Suprapubic skin (tissue), 4 donors: ENCODE measurements around the gene ZNF423.

Experiments
- CTCF ChIP-seq, 2 donors: fragments of 200-600 bp in 1 of 2; fragments of 450-650 bp in 1 of 2; sonication (generic) in 1 of 2; IDR thresholded peaks; one replicate each; pipeline ENCODE4 v1.5.1; 2016 to 2019; ENCODE audit warnings: antibody characterized with exemption in 2 of 2, mild to moderate bottlenecking in 1 of 2, moderate library complexity in 1 of 2
- POLR2A ChIP-seq, 2 donors: fragments of 450-650 bp; IDR thresholded peaks; one replicate each; pipeline ENCODE4 v1.6.1; 2017; ENCODE audit warnings: antibody characterized with exemption in 2 of 2, mild to moderate bottlenecking in 2 of 2, moderate library complexity in 2 of 2
- POLR2AphosphoS5 ChIP-seq, 3 donors: sonication (generic); formaldehyde crosslinking; IDR thresholded peaks; one replicate each; pipeline ENCODE4 v1.6.1; 2017; ENCODE audit warnings: antibody characterized with exemption in 3 of 3

GRCh38 chr16:49754495-49755312 is 101.2 kb downstream of the ZNF423 start:
- TF ChIP-seq CTCF (IDR thresholded peaks at IDR 0.05) (no peak), POLR2AphosphoS5 (IDR thresholded peaks at IDR 0.05) (no peak), POLR2A (IDR thresholded peaks at IDR 0.05) (no peak)
